ENCODE results near the gene MYOF. TPM values are rescaled to one million over a fixed set of nuclear protein-coding genes. Genes with fewer than 3 reads are reported as not detected.
"Not testable (repeated sequence)": the region's sequence is repeated elsewhere in the genome, so short reads cannot be mapped to it uniquely, and the experiment has no call there.

The MYOF gene
- total RNA-seq, 1 donor from 2014 or later = 90.4 TPM

- DNase-seq = no peak
Observed at GRCh38 chr10:93344691-93345090, 137.4 kb downstream of the MYOF start.

- DNase-seq = no peak
Observed at GRCh38 chr10:93342921-93343320, 139.2 kb downstream of the MYOF start.

GRCh38 chr10:93342366-93342765 lies 139.8 kb downstream of the MYOF start:
- no peak for DNase-seq

- DNase-seq = peak; percentile 38
Observed at GRCh38 chr10:93337309-93337721, 144.8 kb downstream of the MYOF start.

GRCh38 chr10:93336678-93337077 lies 145.5 kb downstream of the MYOF start:
- DNase-seq = no peak

- no peak for DNase-seq
Observed at GRCh38 chr10:93336110-93336509, 146.0 kb downstream of the MYOF start.

GRCh38 chr10:93334901-93335327 lies 147.2 kb downstream of the MYOF start:
- peak; percentile 35 for DNase-seq

GRCh38 chr10:93334181-93334580 lies 148.0 kb downstream of the MYOF start:
- no peak for DNase-seq

- DNase-seq = no peak
Observed at GRCh38 chr10:93333278-93333978, 148.7 kb downstream of the MYOF start.

GRCh38 chr10:93330824-93331223 lies 151.3 kb downstream of the MYOF start:
- DNase-seq = no peak

GRCh38 chr10:93319896-93320295 lies 162.2 kb downstream of the MYOF start:
- peak; percentile 28 for DNase-seq

GRCh38 chr10:93319096-93319495 lies 163.0 kb downstream of the MYOF start:
- no peak for DNase-seq

GRCh38 chr10:93315246-93315645 lies 166.9 kb downstream of the MYOF start:
- DNase-seq = no peak

GRCh38 chr10:93314656-93315055 lies 167.5 kb downstream of the MYOF start:
- DNase-seq = not testable (repeated sequence)

- no peak for DNase-seq
Observed at GRCh38 chr10:93313798-93314197, 168.3 kb downstream of the MYOF start.

- DNase-seq = no peak
Observed at GRCh38 chr10:93309062-93309461, 173.1 kb downstream of the MYOF start.

GRCh38 chr10:93305122-93305521 lies 177.0 kb downstream of the MYOF start:
- DNase-seq = no peak

GRCh38 chr10:93300981-93301380 lies 181.2 kb downstream of the MYOF start:
- no peak for DNase-seq

- DNase-seq = no peak
Observed at GRCh38 chr10:93300288-93300917, 181.7 kb downstream of the MYOF start.

- peak; percentile 39 for DNase-seq
Observed at GRCh38 chr10:93299606-93300287, 182.4 kb downstream of the MYOF start.

GRCh38 chr10:93299195-93299594 lies 182.9 kb downstream of the MYOF start:
- DNase-seq = no peak

GRCh38 chr10:93296151-93296550 lies 186.0 kb downstream of the MYOF start:
- DNase-seq = no peak

- no peak for DNase-seq
Observed at GRCh38 chr10:93293999-93294398, 188.1 kb downstream of the MYOF start.

All from skin of body (tissue), 2 donors.